Brain microvascular endothelial cell (primary cell): ENCODE results near the gene LPAR5.

ENCODE experiments used
- DNase-seq: peaks from one replicate; pipeline ENCODE4 v3.0.0-alpha.2; 2020
- H3K27ac ChIP-seq: fragments of 250-450 bp; sonication (Bioruptor Pico); 2 replicates; pipeline ENCODE4 v1.5.1; 2020; ENCODE audit warnings: mild to moderate bottlenecking, moderate library complexity
- H3K27me3 ChIP-seq: fragments of 250-450 bp; sonication (Bioruptor Pico); replicated peaks from 2 replicates; pipeline ENCODE4 v1.5.1; 2020; ENCODE audit warnings: mild to moderate bottlenecking
- H3K36me3 ChIP-seq: fragments of 250-450 bp; sonication (Bioruptor Pico); replicated peaks from 2 replicates; pipeline ENCODE4 v1.5.1; 2020; ENCODE audit warnings: mild to moderate bottlenecking
- H3K4me3 ChIP-seq: 2 replicates; pipeline ENCODE4 v1.5.1; 2011; ENCODE audit warnings: low read depth, mild to moderate bottlenecking, control low read depth, low read length, moderate library complexity
- in situ Hi-C: cut with HindIII; loops from 2 replicates; pipeline ENCODE4 v1.10.0; 2017; ENCODE audit warnings: low sequenced_read_pairs, low pct_ligation_motif_present
- TF ChIP-seq, protein P1 (sequence below): IDR thresholded peaks from 2 replicates; pipeline ENCODE4 v1.5.1; 2011; ENCODE audit warnings: low read depth, mild to moderate bottlenecking, moderate library complexity, low read length, control low read depth, inconsistent platforms; ENCODE audit errors: missing control alignments

Gene LPAR5

DNA sequence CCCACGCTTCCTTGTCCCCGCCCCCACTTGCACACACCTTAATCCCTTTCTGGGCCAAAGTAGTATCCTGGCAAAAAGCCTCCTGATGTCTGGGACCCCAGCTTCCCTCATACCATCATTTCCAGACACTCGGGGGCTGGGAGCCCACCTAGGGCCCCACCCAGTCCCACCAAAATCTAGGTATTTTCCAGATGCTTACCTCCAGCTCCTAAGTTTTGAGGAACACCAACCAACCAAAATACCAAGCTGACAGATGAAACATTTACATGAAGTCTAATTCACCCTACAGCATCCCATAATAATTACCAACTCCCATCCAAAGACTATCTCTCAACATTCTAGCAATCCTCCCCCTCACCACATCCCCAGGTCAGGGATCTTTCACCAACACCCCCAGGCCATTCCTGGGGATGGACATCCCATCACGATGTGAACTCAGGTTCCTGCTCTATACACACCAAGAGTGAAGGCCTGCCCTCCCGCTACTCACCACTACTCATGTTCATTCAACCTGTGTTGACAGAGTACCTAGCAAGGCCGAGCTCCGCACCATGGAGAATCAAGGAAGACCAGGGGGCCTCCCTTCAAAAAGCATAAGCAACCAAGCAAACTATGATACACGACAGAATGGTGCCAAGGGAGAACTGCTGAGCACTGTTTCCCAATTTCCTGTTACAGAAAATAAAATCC, 27.0 kb downstream of the LPAR5 start:
- Histone ChIP-seq H3K36me3 (peaks cover 4% of the 10 kb centered on the region), H3K4me3 (no peak overlapping the region), H3K27me3 (no peaks in the 10 kb centered on the region), H3K27ac (no peak overlapping the region)
- TF ChIP-seq, protein P1, sequence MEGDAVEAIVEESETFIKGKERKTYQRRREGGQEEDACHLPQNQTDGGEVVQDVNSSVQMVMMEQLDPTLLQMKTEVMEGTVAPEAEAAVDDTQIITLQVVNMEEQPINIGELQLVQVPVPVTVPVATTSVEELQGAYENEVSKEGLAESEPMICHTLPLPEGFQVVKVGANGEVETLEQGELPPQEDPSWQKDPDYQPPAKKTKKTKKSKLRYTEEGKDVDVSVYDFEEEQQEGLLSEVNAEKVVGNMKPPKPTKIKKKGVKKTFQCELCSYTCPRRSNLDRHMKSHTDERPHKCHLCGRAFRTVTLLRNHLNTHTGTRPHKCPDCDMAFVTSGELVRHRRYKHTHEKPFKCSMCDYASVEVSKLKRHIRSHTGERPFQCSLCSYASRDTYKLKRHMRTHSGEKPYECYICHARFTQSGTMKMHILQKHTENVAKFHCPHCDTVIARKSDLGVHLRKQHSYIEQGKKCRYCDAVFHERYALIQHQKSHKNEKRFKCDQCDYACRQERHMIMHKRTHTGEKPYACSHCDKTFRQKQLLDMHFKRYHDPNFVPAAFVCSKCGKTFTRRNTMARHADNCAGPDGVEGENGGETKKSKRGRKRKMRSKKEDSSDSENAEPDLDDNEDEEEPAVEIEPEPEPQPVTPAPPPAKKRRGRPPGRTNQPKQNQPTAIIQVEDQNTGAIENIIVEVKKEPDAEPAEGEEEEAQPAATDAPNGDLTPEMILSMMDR, result no peak
- DNase-seq, result no peak
- in situ Hi-C loops, result no loop called here

DNA sequence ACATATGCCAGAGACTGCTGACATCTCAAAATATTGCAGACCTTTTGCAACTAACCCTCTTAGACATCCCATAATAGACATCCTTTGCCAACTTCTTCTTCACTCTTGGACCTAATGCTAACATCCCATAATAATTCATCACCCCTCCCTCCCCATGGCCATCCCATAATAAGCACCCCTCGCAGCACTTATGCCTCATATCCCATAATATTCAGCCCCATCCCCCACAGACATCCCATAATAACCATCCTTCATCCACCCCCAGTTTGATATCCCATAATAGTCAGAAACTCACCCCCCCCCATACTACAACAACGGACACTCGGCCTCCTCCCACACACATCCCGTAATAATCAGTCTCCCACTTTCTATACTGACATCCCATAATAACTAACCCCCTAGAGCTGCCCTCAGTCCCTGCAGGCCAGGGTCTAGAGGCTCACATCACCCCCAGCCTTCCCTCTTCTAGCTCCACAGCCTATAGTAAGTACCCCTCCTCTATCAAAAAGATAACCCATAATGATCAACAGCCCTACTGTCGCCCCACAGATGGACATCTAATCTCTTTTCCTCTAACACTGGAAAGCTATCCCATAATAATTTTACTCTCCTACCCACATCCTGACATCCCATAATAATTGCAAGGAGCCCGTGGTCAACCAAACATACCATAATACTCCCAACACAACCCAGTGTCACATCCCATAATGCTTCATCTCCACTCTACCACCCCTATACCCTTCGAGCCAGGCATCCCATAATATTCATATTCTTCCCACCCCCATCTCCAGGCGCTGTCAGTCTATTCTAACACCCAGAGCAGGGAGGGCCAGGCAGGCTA, 27.8 kb downstream of the LPAR5 start:
- Histone ChIP-seq H3K27me3 (no peaks in the 10 kb centered on the region), H3K27ac (no peak overlapping the region), H3K4me3 (peak overlapping the region; percentile 5), H3K36me3 (peaks cover 5% of the 10 kb centered on the region)
- in situ Hi-C loops, result no loop called here
- TF ChIP-seq, protein P1, result no peak
- DNase-seq, result peak; percentile 40

DNA sequence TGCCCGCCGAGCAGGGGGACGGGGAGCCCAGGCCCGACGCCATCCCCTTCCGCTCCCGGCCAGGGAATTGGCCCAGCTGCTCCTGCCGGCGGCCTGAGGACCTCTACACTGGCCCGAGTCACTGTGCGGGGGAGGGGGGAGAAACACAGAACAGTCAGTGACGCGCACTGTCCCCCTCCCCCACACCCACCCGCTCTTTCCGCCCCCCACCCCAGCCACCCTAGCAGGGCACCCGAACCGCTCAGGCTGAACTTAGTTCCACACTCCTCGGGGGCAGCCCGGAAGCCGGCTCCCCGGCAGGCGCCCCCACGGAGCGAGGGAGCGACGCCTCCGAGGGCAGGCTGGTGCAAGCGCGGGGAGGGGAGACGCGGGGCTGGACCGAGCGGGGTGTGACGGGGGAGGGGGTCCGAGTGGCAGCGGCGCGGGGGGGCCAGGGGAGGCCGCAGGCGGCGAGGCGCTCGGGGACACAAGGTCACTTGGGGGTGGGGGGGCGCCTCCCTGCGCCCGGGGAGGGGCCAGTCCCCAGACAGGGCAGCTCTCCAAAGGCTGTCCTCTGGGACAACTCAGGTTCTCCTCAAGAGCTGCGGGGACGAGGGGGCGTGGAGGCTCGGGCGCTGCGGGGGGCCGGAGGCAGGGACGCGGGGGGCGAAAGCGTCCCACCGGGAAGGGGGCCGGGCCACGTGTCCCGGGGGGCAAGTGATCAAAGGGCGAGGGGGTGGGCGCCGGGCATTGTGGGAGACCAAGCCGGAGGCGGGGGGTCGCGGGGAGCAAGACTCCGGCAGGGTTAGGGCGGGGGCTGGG, 29.2 kb downstream of the LPAR5 start:
- peaks cover 16% of the 10 kb centered on the region for H3K36me3 ChIP-seq
- H3K4me3 ChIP-seq, result peak overlapping the region; percentile 80
- no peak overlapping the region for H3K27ac ChIP-seq
- no peaks in the 10 kb centered on the region for H3K27me3 ChIP-seq
- TF ChIP-seq, protein P1, result no peak
- no peak for DNase-seq
- in situ Hi-C loops, result no loop called here

DNA sequence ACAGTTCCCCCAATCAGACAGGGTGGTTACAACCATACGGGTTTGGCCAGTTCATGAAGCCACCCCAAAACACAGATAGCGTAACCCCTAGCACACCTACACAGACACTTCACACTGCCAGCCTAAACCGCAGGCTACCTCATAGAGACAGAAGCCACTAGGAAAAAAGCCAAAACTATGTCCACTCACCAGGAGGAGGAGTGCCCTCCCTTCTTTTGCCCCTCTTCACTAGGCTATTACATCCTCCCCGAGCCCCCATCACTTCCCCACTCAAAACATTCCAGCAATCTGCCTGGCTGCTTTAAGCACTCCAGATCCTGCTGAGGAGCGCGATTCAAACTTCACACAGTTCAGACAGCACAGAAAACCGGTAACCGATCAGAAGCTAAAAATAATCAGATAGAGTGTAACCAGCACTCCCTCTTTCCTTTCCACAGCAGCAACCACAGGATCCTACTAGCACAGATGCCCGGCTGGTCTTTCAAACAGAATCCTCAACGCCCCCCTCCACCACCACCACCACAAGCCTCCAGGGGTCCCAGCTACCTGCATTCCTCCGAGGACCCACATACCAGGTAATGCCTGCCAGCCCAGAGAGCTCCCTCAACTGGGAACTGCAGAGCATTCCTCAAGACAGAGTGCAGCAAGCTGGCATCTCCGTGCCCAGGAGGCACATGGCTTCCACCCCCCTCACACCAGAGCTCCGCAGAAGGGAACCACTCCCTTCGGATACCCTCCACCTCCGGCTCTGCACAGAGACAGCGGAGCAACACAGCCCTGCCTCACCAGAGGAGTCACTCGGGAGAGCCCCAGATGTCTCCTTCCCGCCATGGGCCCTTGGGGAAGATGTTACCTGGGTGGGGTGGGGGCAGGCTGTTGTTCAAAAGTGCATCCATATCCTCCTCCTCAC, 30.1 kb downstream of the LPAR5 start:
- Histone ChIP-seq H3K4me3 (peak overlapping the region; percentile 80), H3K36me3 (peaks cover 24% of the 10 kb centered on the region)

More for the DNA sequence above, 30.1 kb downstream of the LPAR5 start:
- TF ChIP-seq, protein P1, result no peak
- in situ Hi-C loops, result no loop called here
- no peaks in the 10 kb centered on the region for H3K27me3 ChIP-seq
- DNase-seq, result no peak
- no peak overlapping the region for H3K27ac ChIP-seq
